ENCODE results near the gene CIZ1.
"Not testable (repeated sequence)": the region's sequence is repeated elsewhere in the genome, so short reads cannot be mapped to it uniquely, and the experiment has no call there.

CIZ1 gene

GRCh38 chr9:128129976-128130590 lies 61.3 kb downstream of the CIZ1 start:
- H3K36me3 ChIP-seq; H3K4me3 ChIP-seq; H3K27ac ChIP-seq; intact Hi-C loops (cut with DNase I; ENCODE audit: low total_unique reads); H3K9me3 ChIP-seq; H3K27me3 ChIP-seq: not testable (repeated sequence)
- peak in 1 of 2 donors; percentile 45 for DNase-seq
- peaks cover 0 to 32% (median 26%) of the 10 kb centered on the region in 4 donors for H3K4me1 ChIP-seq
- TF ChIP-seq, protein P1, sequence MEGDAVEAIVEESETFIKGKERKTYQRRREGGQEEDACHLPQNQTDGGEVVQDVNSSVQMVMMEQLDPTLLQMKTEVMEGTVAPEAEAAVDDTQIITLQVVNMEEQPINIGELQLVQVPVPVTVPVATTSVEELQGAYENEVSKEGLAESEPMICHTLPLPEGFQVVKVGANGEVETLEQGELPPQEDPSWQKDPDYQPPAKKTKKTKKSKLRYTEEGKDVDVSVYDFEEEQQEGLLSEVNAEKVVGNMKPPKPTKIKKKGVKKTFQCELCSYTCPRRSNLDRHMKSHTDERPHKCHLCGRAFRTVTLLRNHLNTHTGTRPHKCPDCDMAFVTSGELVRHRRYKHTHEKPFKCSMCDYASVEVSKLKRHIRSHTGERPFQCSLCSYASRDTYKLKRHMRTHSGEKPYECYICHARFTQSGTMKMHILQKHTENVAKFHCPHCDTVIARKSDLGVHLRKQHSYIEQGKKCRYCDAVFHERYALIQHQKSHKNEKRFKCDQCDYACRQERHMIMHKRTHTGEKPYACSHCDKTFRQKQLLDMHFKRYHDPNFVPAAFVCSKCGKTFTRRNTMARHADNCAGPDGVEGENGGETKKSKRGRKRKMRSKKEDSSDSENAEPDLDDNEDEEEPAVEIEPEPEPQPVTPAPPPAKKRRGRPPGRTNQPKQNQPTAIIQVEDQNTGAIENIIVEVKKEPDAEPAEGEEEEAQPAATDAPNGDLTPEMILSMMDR (IDR thresholded peaks at IDR 0.05) = peak in 1 of 2 experiments; percentile 44

DNA sequence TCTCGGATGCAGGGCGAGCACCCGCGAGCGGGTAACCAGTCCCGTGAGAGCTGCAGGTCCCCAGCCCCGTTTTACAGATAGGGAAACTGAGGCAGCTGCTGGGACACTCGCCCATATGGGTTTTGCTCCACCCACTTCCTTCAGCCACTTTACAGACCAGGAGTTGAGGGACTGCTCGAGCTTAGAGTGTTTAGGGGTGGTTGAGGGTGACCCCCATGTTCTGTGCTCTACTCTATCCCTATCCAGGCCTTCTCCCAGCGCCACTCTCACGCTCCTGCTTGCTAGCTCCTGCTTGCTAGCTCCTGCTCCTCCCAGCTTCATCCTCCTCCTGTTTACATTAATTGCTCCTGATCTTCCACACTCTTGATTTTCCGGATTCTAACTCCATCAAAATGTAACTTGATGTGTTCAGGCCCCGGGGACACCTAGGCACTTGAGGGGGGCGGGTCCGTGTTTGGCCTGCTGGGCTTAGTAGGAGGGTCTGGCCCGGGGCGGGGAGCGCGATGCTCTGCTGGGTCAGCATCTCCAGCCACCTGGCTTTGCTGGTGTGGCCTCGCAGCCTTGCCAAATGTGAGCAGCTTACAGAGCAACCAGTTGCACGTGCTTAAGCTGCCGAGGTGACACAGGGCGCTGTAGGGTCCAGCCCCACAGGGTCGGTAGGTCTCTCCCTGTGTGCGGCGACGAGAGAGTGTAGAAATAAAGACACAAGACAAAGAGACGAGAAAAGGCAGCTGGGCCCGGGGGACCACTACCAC lies 62.4 kb downstream of the CIZ1 start:
- Histone ChIP-seq H3K27me3 (peaks cover 0 to 6% of the 10 kb centered on the region in 2 donors), H3K9me3 (no peaks in the 10 kb centered on the region), H3K4me3 (peak overlapping the region; percentile 74 to 97), H3K4me1 (peaks cover 0 to 36% (median 27%) of the 10 kb centered on the region in 4 donors), H3K27ac (peak overlapping the region; percentile 89 to 91), H3K36me3 (peaks cover 0 to 9% (median 7%) of the 10 kb centered on the region in 3 donors)
- TF ChIP-seq, protein P1 (IDR thresholded peaks at IDR 0.05) = no peak
- DNase-seq = no peak
- intact Hi-C loops (cut with DNase I; ENCODE audit: low total_unique reads) = no loop called here

GRCh38 chr9:128127990-128128835 lies 63.2 kb downstream of the CIZ1 start:
- Histone ChIP-seq H3K4me3 (peak overlapping the region; percentile 74 to 97), H3K4me1 (peaks cover 0 to 36% (median 27%) of the 10 kb centered on the region in 4 donors), H3K9me3 (no peaks in the 10 kb centered on the region), H3K36me3 (peaks cover 0 to 17% (median 15%) of the 10 kb centered on the region in 3 donors), H3K27me3 (peaks cover 0 to 6% of the 10 kb centered on the region in 2 donors), H3K27ac (peak overlapping the region; percentile 89 to 91)
- peak; percentile 71 to 89 for DNase-seq
- TF ChIP-seq, protein P1 (IDR thresholded peaks at IDR 0.05) = no peak
- intact Hi-C loops (cut with DNase I; ENCODE audit: low total_unique reads) = no loop called here

DNA sequence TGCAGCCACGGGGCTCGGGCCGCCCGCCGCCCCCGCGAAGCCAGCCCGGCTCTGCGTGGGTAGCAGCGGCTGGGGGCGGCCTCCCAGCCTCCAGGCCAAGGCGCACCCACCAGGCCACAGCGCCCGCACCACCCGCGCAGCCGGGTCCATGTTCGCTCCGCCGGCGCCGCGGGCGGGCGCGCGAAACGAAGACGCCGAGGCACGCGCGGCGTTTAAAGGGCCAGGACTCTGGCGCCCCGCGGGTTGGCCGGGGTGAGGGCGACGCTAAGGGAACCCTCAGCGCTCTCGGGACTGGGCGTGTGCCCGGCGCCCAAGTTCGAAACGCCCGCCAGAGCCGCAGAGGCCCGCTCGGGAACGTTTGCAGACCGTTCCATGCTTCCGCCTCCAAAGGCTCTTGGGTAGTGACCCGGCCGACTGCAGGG lies 63.8 kb downstream of the CIZ1 start, which contains the start of gene PTGES2:
TSS of gene PTGES2 (minus strand) at position 162 of the 422 bp plus-strand sequence. CDS start at position 150, 12 bp downstream.
- Histone ChIP-seq H3K9me3 (no peaks in the 10 kb centered on the region), H3K4me3 (peak within 1 kb of the TSS; percentile 74 to 97), H3K27ac (peak within 1 kb of the TSS; percentile 89 to 91), H3K4me1 (peaks cover 0 to 36% (median 27%) of the 10 kb centered on the region in 4 donors), H3K36me3 (peaks cover 1 to 23% (median 21%) of the 10 kb centered on the region in 3 donors), H3K27me3 (peaks cover 0 to 6% of the 10 kb centered on the region in 2 donors)
- peak; percentile 77 to 88 for DNase-seq
- TF ChIP-seq, protein P1 (IDR thresholded peaks at IDR 0.05) = no peak
- intact Hi-C loops (cut with DNase I; ENCODE audit: low total_unique reads) = no loop called here

Measured in tibial artery (tissue), 4 donors.